K562 (cell line): ENCODE data around the gene TECPR2.

Experiments
- ATF1 ChIP-seq, 2 experiments: fragments of 450-650 bp in 1 of 2; IDR thresholded peaks; 2 replicates each; pipeline ENCODE4 v1.6.1; 2016; ENCODE audit warnings: missing compliant biosample characterization in 1 of 2, missing genetic modification characterization in 1 of 2
- CTCF ChIP-seq, 3 experiments: IDR thresholded peaks in 2 of 3; conservative IDR thresholded peaks in 1 of 3; 2 replicates each; pipeline ENCODE4 v1.5.1; 2011 to 2012; ENCODE audit warnings: low read length in 3 of 3, mild to moderate bottlenecking in 3 of 3, control low read depth in 2 of 3, improper control_type of control experiment in 1 of 3, inconsistent platforms in 1 of 3, low read depth in 1 of 3, mixed read lengths in 1 of 3, moderate library complexity in 1 of 3; ENCODE audit not compliant: insufficient read depth in 2 of 3
- HDAC2 ChIP-seq: fragments of 450-650 bp; IDR thresholded peaks from 2 replicates; pipeline ENCODE4 v1.6.1; 2016; ENCODE audit warnings: mild to moderate bottlenecking
- PCBP2 ChIP-seq: fragments of 200-400 bp; formaldehyde crosslinking; IDR thresholded peaks from 2 replicates; pipeline ENCODE4 v1.6.1; 2018; ENCODE audit warnings: low read length, low read depth, mild to moderate bottlenecking, moderate library complexity; ENCODE audit not compliant: poor library complexity, severe bottlenecking
- RAD21 ChIP-seq, 2 experiments: fragments of 250-450 bp in 1 of 2; fragments of 450-650 bp in 1 of 2; sonication (Bioruptor Pico) in 1 of 2; formaldehyde crosslinking in 1 of 2; IDR thresholded peaks in 1 of 2; conservative IDR thresholded peaks in 1 of 2; 2 replicates each; pipeline versions ENCODE4 v1.4.0 to v1.8.0; 2020 to 2022; ENCODE audit warnings: mild to moderate bottlenecking in 2 of 2, moderate library complexity in 1 of 2
- REST ChIP-seq, 2 experiments: fragments of 450-650 bp; formaldehyde crosslinking in 1 of 2; IDR thresholded peaks; 2 replicates each; pipeline versions ENCODE4 v1.4.0 to v1.6.1; 2014 to 2020; ENCODE audit warnings: mild to moderate bottlenecking in 2 of 2, borderline replicate concordance in 1 of 2, low read depth in 1 of 2
- TEAD2 ChIP-seq: fragments of 450-650 bp; IDR thresholded peaks from 2 replicates; pipeline ENCODE4 v1.6.1; 2016; ENCODE audit warnings: missing genetic modification characterization, control low read depth, missing compliant biosample characterization
- ZNF224 ChIP-seq: sonication (generic); formaldehyde crosslinking; IDR thresholded peaks from 2 replicates; pipeline ENCODE4 v1.8.0; 2022; ENCODE audit warnings: mild to moderate bottlenecking, missing genetic modification reagents
- ZNF668 ChIP-seq: fragments of 250-450 bp; sonication (Bioruptor Pico); IDR thresholded peaks from 2 replicates; pipeline ENCODE4 v1.8.0; 2022; ENCODE audit warnings: mild to moderate bottlenecking, inconsistent platforms

GRCh38 chr14:102500713-102501112 lies 138.0 kb downstream of the TECPR2 start:
- TF ChIP-seq HDAC2: no peak
- no peak for TF ChIP-seq ATF1 (CRISPR knock-in tag; IDR thresholded peaks at IDR 0.05)
- TF ChIP-seq ATF1 (tag; IDR thresholded peaks at IDR 0.05): no peak
- no peak for TF ChIP-seq TEAD2
- TF ChIP-seq ZNF224 (CRISPR knock-in tag): no peak
- no peak for TF ChIP-seq ZNF668 (CRISPR knock-in tag)
- TF ChIP-seq PCBP2: no peak
- no peak for TF ChIP-seq REST (IDR thresholded peaks at IDR 0.05; ENCODE audit: borderline replicate concordance)
- no peak for TF ChIP-seq REST (CRISPR knock-in tag; IDR thresholded peaks at IDR 0.05; ENCODE audit: low read depth)
- no peak for TF ChIP-seq CTCF (IDR thresholded peaks at IDR 0.05 in 2 of 3, conservative IDR thresholded peaks at IDR 0.05 in 1 of 3; ENCODE audit: insufficient read depth in 2 of 3, low read depth in 1 of 3, low read length in 3 of 3)
- TF ChIP-seq RAD21 (CRISPR knock-in tag; conservative IDR thresholded peaks at IDR 0.05 in 1 of 2, IDR thresholded peaks at IDR 0.05 in 1 of 2): no peak
